WTC11 (cell line): ENCODE measurements around the gene DUSP5. TPM values are rescaled to one million over a fixed set of nuclear protein-coding genes. Genes with fewer than 3 reads are reported as not detected.

Experiments used
- ATAC-seq: fragments of 200-7000 bp; cut with Tn5 transposase; 2 replicates; pipeline ENCODE4 v1.10.0; 2021; ENCODE audit warnings: mild to moderate bottlenecking, moderate library complexity
- CTCF ChIA-PET: fragments of 300-600 bp; sonication (Branson Sonifier 250); formaldehyde crosslinking; loops from one replicate; lab custom pipeline; 2021; ENCODE audit warnings: antibody characterized with exemption; lab: Charles Lee
- POLR2A ChIA-PET: fragments of 350-600 bp; sonication (Branson Sonifier 250); formaldehyde crosslinking; loops from one replicate; lab custom pipeline; 2021; ENCODE audit warnings: antibody characterized with exemption; lab: Charles Lee
- DNase-seq: peaks from one replicate; pipeline ENCODE4 v3.0.0; 2021; ENCODE audit warnings: low spot score
- H3K27ac Mint-ChIP-seq: 2 replicates; pipeline ENCODE4 v1.8.0; 2021; ENCODE audit warnings: mixed read lengths
- H3K27me3 Mint-ChIP-seq: 2 replicates; pipeline ENCODE4 v1.8.0; 2021; ENCODE audit warnings: low read depth, mild to moderate bottlenecking, moderate library complexity, mixed read lengths
- H3K36me3 Mint-ChIP-seq: 2 replicates; pipeline ENCODE4 v1.8.0; 2021; ENCODE audit warnings: mixed read lengths
- H3K4me1 Mint-ChIP-seq: 2 replicates; pipeline ENCODE4 v1.8.0; 2022; ENCODE audit warnings: mixed read lengths
- H3K4me3 Mint-ChIP-seq: 2 replicates; pipeline ENCODE4 v1.8.0; 2021; ENCODE audit warnings: mild to moderate bottlenecking, moderate library complexity, mixed read lengths
- H3K9me3 Mint-ChIP-seq: 2 replicates; pipeline ENCODE4 v1.8.0; 2021; ENCODE audit warnings: mixed read lengths
- ATF1 ChIP-seq: sonication (generic); formaldehyde crosslinking; IDR thresholded peaks from 2 replicates; pipeline ENCODE4 v1.8.1; 2023; ENCODE audit warnings: mild to moderate bottlenecking, moderate library complexity, missing genetic modification reagents
- CDX4 ChIP-seq: fragments of 250-450 bp; sonication (Bioruptor Pico); IDR thresholded peaks from 2 replicates; pipeline ENCODE4 v1.9.0; 2021; ENCODE audit warnings: moderate library complexity, mild to moderate bottlenecking, inconsistent platforms, borderline replicate concordance
- CREM ChIP-seq: sonication (generic); formaldehyde crosslinking; IDR thresholded peaks from 2 replicates; pipeline ENCODE4 v1.8.1; 2022; ENCODE audit warnings: mild to moderate bottlenecking, missing genetic modification reagents, moderate library complexity
- ELF4 ChIP-seq: sonication (generic); formaldehyde crosslinking; IDR thresholded peaks from 2 replicates; pipeline ENCODE4 v1.8.1; 2022; ENCODE audit warnings: low read depth, mild to moderate bottlenecking, moderate library complexity, missing genetic modification reagents
- FOXJ3 ChIP-seq: sonication (generic); formaldehyde crosslinking; IDR thresholded peaks from 2 replicates; pipeline ENCODE4 v1.9.0; 2021; ENCODE audit warnings: missing genetic modification reagents, mild to moderate bottlenecking, borderline replicate concordance
- FOXK1 ChIP-seq: sonication (generic); formaldehyde crosslinking; IDR thresholded peaks from 2 replicates; pipeline ENCODE4 v1.8.0; 2022; ENCODE audit warnings: mild to moderate bottlenecking, moderate library complexity, missing genetic modification reagents
- FOXP4 ChIP-seq: sonication (generic); formaldehyde crosslinking; IDR thresholded peaks from 2 replicates; pipeline ENCODE4 v1.8.0; 2022; ENCODE audit warnings: mild to moderate bottlenecking, missing genetic modification reagents
- GABPB1 ChIP-seq: sonication (generic); formaldehyde crosslinking; IDR thresholded peaks from 2 replicates; pipeline ENCODE4 v1.8.1; 2023; ENCODE audit warnings: mild to moderate bottlenecking, missing genetic modification reagents
- GRHL2 ChIP-seq: fragments of 250-450 bp; sonication (Bioruptor Pico); IDR thresholded peaks from 2 replicates; pipeline ENCODE4 v1.8.0; 2022; ENCODE audit warnings: mild to moderate bottlenecking, moderate library complexity; ENCODE audit not compliant: insufficient replicate concordance, severe bottlenecking
- HMGA2 ChIP-seq: fragments of 250-450 bp; sonication (Bioruptor Pico); IDR thresholded peaks from 2 replicates; pipeline ENCODE4 v1.4.0; 2021; ENCODE audit warnings: mild to moderate bottlenecking, moderate library complexity
- MLX ChIP-seq: sonication (generic); formaldehyde crosslinking; IDR thresholded peaks from 2 replicates; pipeline ENCODE4 v1.8.1; 2023; ENCODE audit warnings: mild to moderate bottlenecking, missing genetic modification reagents, moderate library complexity
- MYBL2 ChIP-seq: sonication (generic); formaldehyde crosslinking; IDR thresholded peaks from 2 replicates; pipeline ENCODE4 v1.8.1; 2023; ENCODE audit warnings: mild to moderate bottlenecking, moderate library complexity, missing genetic modification reagents
- NFATC4 ChIP-seq: fragments of 250-450 bp; sonication (Bioruptor Pico); IDR thresholded peaks from 2 replicates; pipeline ENCODE4 v1.9.0; 2021; ENCODE audit warnings: mild to moderate bottlenecking
- NR1H2 ChIP-seq: sonication (generic); formaldehyde crosslinking; IDR thresholded peaks from 2 replicates; pipeline ENCODE4 v1.9.0; 2021; ENCODE audit warnings: mild to moderate bottlenecking, moderate library complexity, missing genetic modification reagents
- NR3C1 ChIP-seq: sonication (generic); formaldehyde crosslinking; conservative IDR thresholded peaks from 2 replicates; pipeline ENCODE4 v1.8.1; 2023; ENCODE audit warnings: low read depth, mild to moderate bottlenecking, missing genetic modification reagents
- OVOL2 ChIP-seq: fragments of 250-450 bp; sonication (Bioruptor Pico); IDR thresholded peaks from 2 replicates; pipeline ENCODE4 v1.9.0; 2021; ENCODE audit warnings: mild to moderate bottlenecking, borderline replicate concordance
- TEAD4 ChIP-seq: sonication (generic); formaldehyde crosslinking; IDR thresholded peaks from 2 replicates; pipeline ENCODE4 v1.8.0; 2022; ENCODE audit warnings: mild to moderate bottlenecking, missing genetic modification reagents
- USF1 ChIP-seq: sonication (generic); formaldehyde crosslinking; IDR thresholded peaks from 2 replicates; pipeline ENCODE4 v1.8.0; 2022; ENCODE audit warnings: mild to moderate bottlenecking, missing genetic modification reagents
- ZBTB21 ChIP-seq: sonication (generic); formaldehyde crosslinking; IDR thresholded peaks from 2 replicates; pipeline ENCODE4 v1.8.1; 2023; ENCODE audit warnings: mild to moderate bottlenecking, missing genetic modification reagents, borderline replicate concordance
- ZNF219 ChIP-seq: sonication (generic); formaldehyde crosslinking; IDR thresholded peaks from 2 replicates; pipeline ENCODE4 v1.8.0; 2023; ENCODE audit warnings: missing genetic modification reagents, mild to moderate bottlenecking, borderline replicate concordance
- ZNF317 ChIP-seq: sonication (generic); formaldehyde crosslinking; IDR thresholded peaks from 2 replicates; pipeline ENCODE4 v1.8.1; 2023; ENCODE audit warnings: low read depth, mild to moderate bottlenecking, moderate library complexity, missing genetic modification reagents, borderline replicate concordance
- ZNF671 ChIP-seq: fragments of 250-450 bp; sonication (Bioruptor Pico); IDR thresholded peaks from 2 replicates; pipeline ENCODE4 v1.8.0; 2021; ENCODE audit warnings: mild to moderate bottlenecking
- total RNA-seq: library from RNA; stranded (reverse); gene quantifications from 3 replicates; pipeline ENCODE4 v1.2.3, GENCODE V29; 2021
- TF ChIP-seq, protein P1 (sequence below): sonication (generic); formaldehyde crosslinking; IDR thresholded peaks from 2 replicates; pipeline ENCODE4 v1.8.1; 2022; ENCODE audit warnings: mild to moderate bottlenecking, missing genetic modification reagents, moderate library complexity, borderline replicate concordance

The DUSP5 gene
- total RNA-seq, 1 experiment from 2014 or later = 55.1 TPM

DNA sequence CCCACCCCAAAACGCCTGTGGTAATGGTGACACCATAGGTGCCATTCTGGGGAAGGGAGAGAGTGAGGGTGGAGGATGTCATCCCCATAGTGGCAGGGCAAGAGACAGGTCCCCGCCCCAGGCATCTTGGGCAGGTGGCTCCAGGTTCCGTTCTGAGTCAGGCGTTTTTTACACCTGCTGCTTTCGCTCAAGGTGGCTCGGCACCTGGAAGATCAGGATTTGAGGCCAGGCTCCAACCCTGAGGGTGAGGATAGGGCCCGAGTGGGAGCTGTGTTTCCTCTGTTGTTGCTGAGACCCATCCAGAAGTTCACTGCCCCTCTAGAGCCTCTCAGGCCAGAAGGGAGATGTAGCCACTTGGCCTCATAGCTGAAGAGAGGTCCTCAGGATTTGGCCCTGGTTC, 36.6 kb upstream of the DUSP5 start:
- DNase-seq = no peak
- Mint-ChIP-seq H3K4me3 (no peak overlapping the region), H3K4me1 (peaks cover 16% of the 10 kb centered on the region), H3K36me3 (no peaks in the 10 kb centered on the region), H3K9me3 (no peaks in the 10 kb centered on the region), H3K27ac (no peak overlapping the region), H3K27me3 (no peaks in the 10 kb centered on the region; the same call in none of the 2 replicates)
- no peak for ATAC-seq
- ChIA-PET CTCF (no interaction called here), POLR2A (no interaction called here)
- TF ChIP-seq FOXJ3 (no peak), NR1H2 (no peak), ZNF317 (no peak), GRHL2 (no peak), HMGA2 (CRISPR knock-in tag) (no peak), CDX4 (CRISPR knock-in tag) (no peak), OVOL2 (CRISPR knock-in tag) (no peak), MYBL2 (CRISPR knock-in tag) (no peak), ZNF219 (CRISPR knock-in tag) (no peak), USF1 (CRISPR knock-in tag) (no peak), CREM (CRISPR knock-in tag) (no peak), FOXK1 (CRISPR knock-in tag) (no peak), GABPB1 (CRISPR knock-in tag) (no peak), TEAD4 (CRISPR knock-in tag) (no peak)
- TF ChIP-seq, protein P1, sequence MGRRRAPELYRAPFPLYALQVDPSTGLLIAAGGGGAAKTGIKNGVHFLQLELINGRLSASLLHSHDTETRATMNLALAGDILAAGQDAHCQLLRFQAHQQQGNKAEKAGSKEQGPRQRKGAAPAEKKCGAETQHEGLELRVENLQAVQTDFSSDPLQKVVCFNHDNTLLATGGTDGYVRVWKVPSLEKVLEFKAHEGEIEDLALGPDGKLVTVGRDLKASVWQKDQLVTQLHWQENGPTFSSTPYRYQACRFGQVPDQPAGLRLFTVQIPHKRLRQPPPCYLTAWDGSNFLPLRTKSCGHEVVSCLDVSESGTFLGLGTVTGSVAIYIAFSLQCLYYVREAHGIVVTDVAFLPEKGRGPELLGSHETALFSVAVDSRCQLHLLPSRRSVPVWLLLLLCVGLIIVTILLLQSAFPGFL (CRISPR knock-in tag) = no peak

- peaks cover 16% of the 10 kb centered on the region for H3K4me1 Mint-ChIP-seq
- ChIA-PET POLR2A (no interaction called here), CTCF (no interaction called here)
- no peak overlapping the region for H3K4me3 Mint-ChIP-seq
- ATAC-seq (no peak), DNase-seq (no peak)
- TF ChIP-seq ATF1 (CRISPR knock-in tag) (no peak), ELF4 (no peak), ZNF671 (CRISPR knock-in tag) (no peak), ZBTB21 (CRISPR knock-in tag) (no peak), NR3C1 (no peak), FOXP4 (CRISPR knock-in tag) (no peak), NFATC4 (CRISPR knock-in tag) (no peak), USF1 (CRISPR knock-in tag) (no peak), MLX (CRISPR knock-in tag) (no peak)
- H3K27me3 Mint-ChIP-seq = no peaks in the 10 kb centered on the region; the same call in none of the 2 replicates
- H3K36me3 Mint-ChIP-seq = no peaks in the 10 kb centered on the region
- H3K9me3 Mint-ChIP-seq = no peaks in the 10 kb centered on the region
- no peak overlapping the region for H3K27ac Mint-ChIP-seq
Observed at GRCh38 chr10:110461530-110461929, 36.2 kb upstream of the DUSP5 start.
